K562 (cell line): ENCODE data around the gene MGAT4D. TPM values are rescaled to one million over a fixed set of nuclear protein-coding genes. Genes with fewer than 3 reads are reported as not detected.

Experiments
- ATAC-seq: fragments of 200-7000 bp; cut with Tn5 transposase; 3 replicates; pipeline ENCODE4 v1.9.1; 2020; ENCODE audit warnings: moderate library complexity
- BruUV-seq: library from RNA; stranded (reverse); fragments of 400-500 nt; replicated peaks from 2 replicates; lab custom pipeline; 2021; lab: Mats Ljungman, UMichigan
- CTCF ChIA-PET: fragments of 300-600 bp; formaldehyde crosslinking; extraction: SDS; loops from one replicate; lab custom pipeline; 2021; ENCODE audit warnings: low intra/inter-chr PET ratio; lab: Yijun Ruan, JAX
- POLR2A ChIA-PET: fragments of 300-600, 350-650 bp; sonication (Branson Sonifier 250); formaldehyde crosslinking; extraction: SDS; loops from one replicate; lab custom pipeline; 2021; ENCODE audit warnings: antibody characterized with exemption, inconsistent platforms; lab: Yijun Ruan, JAX
- DNase-seq, 4 experiments: peaks; one replicate each; pipeline versions ENCODE4 v3.0.0 to v3.0.0-alpha.2; 2011 to 2018; ENCODE audit warnings: low spot score in 3 of 4, mixed read lengths in 3 of 4; ENCODE audit errors: extremely low read depth in 1 of 4
- FAIRE-seq: peaks from 2 replicates; lab custom pipeline; 2011; peaks lifted over from hg19 to GRCh38; lab: Jason Lieb, UNC
- H2AFZ ChIP-seq: 2 replicates; pipeline ENCODE4 v1.6.0; 2011; ENCODE audit warnings: low read depth, low read length, control low read depth, inconsistent platforms
- H3K27ac ChIP-seq: fragments of 200-600 bp; 3 replicates; pipeline ENCODE4 v1.8.0; 2011; ENCODE audit warnings: low read depth, mild to moderate bottlenecking, control low read depth, inconsistent platforms, low read length, moderate library complexity, mixed read lengths; ENCODE audit errors: extremely low read depth
- H3K27me3 ChIP-seq, 2 experiments: fragments of 300-600 bp in 1 of 2; 2 replicates in 1 of 2; 3 replicates in 1 of 2; pipeline versions ENCODE4 v1.6.0 to v1.8.0; 2011; ENCODE audit warnings: inconsistent platforms in 2 of 2, low read length in 2 of 2, mild to moderate bottlenecking in 1 of 2, mixed read lengths in 1 of 2, moderate library complexity in 1 of 2; ENCODE audit not compliant: control insufficient read depth in 2 of 2, insufficient read depth in 2 of 2
- H3K36me3 ChIP-seq: fragments of 300-600 bp; 3 replicates; pipeline ENCODE4 v1.8.0; 2011; ENCODE audit warnings: mild to moderate bottlenecking, low read length, inconsistent platforms; ENCODE audit not compliant: control insufficient read depth, insufficient read depth
- H3K4me1 ChIP-seq, 2 experiments: fragments of 200-600 bp in 1 of 2; replicated peaks in 1 of 2; 2 replicates in 1 of 2; 3 replicates in 1 of 2; pipeline versions ENCODE4 v1.5.1 to v1.8.0; 2011; ENCODE audit warnings: inconsistent platforms in 2 of 2, low read length in 2 of 2, mild to moderate bottlenecking in 1 of 2, mixed read lengths in 1 of 2, moderate library complexity in 1 of 2; ENCODE audit not compliant: control insufficient read depth in 2 of 2, insufficient read depth in 2 of 2
- H3K4me2 ChIP-seq: 2 replicates; pipeline ENCODE4 v1.6.1; 2011; ENCODE audit warnings: low read length, control low read depth, inconsistent platforms, mixed read lengths; ENCODE audit not compliant: insufficient read depth
- H3K4me3 ChIP-seq: fragments of 200-600 bp; sonication (generic), shearing (Covaris generic); 2 replicates; pipeline ENCODE4 v1.5.1; 2016; ENCODE audit warnings: control low read depth, inconsistent platforms
- H3K79me2 ChIP-seq: fragments of 200-600 bp; 3 replicates; pipeline ENCODE4 v1.8.0; 2011; ENCODE audit warnings: low read length, inconsistent platforms; ENCODE audit not compliant: control insufficient read depth, insufficient read depth
- H3K9ac ChIP-seq, 2 experiments: 2 replicates each; pipeline versions ENCODE4 v1.6.0 to v1.6.1; 2011; ENCODE audit warnings: low read depth in 2 of 2, low read length in 2 of 2, control low read depth in 1 of 2, inconsistent platforms in 1 of 2, mild to moderate bottlenecking in 1 of 2, mixed read lengths in 1 of 2; ENCODE audit not compliant: insufficient read depth in 1 of 2
- H3K9me1 ChIP-seq: one replicate; pipeline ENCODE4 v1.6.0; 2011; ENCODE audit warnings: inconsistent platforms, mild to moderate bottlenecking, low read length, moderate library complexity; ENCODE audit not compliant: control insufficient read depth, insufficient read depth
- H3K9me3 ChIP-seq: replicated peaks from 2 replicates; pipeline ENCODE4 v1.5.1; 2011; ENCODE audit warnings: low read depth, low read length, inconsistent platforms; ENCODE audit not compliant: control insufficient read depth, insufficient read depth
- H4K20me1 ChIP-seq: replicated peaks from 2 replicates; pipeline ENCODE4 v1.6.1; 2011; ENCODE audit warnings: low read length, inconsistent platforms, mixed read lengths; ENCODE audit not compliant: control insufficient read depth, insufficient read depth
- BDP1 ChIP-seq: IDR thresholded peaks from 3 replicates; pipeline ENCODE4 v1.6.1; 2011; ENCODE audit not compliant: insufficient read length, insufficient read depth
- CAMTA2 ChIP-seq: fragments of 250-450 bp; sonication (Bioruptor Pico); conservative IDR thresholded peaks from 2 replicates; pipeline ENCODE4 v1.5.1; 2022
- CC2D1A ChIP-seq: fragments of 450-650 bp; IDR thresholded peaks from 2 replicates; pipeline ENCODE4 v1.6.1; 2017; ENCODE audit warnings: mild to moderate bottlenecking
- E2F3 ChIP-seq: fragments of 250-450 bp; sonication (Bioruptor Pico); IDR thresholded peaks from 2 replicates; pipeline ENCODE4 v1.4.0; 2020; ENCODE audit warnings: mild to moderate bottlenecking
- KDM5B ChIP-seq: fragments of 200-600 bp; sonication (generic); IDR thresholded peaks from 2 replicates; pipeline ENCODE4 v1.6.1; 2012; ENCODE audit warnings: low read depth, mild to moderate bottlenecking, moderate library complexity, low read length, control low read depth, inconsistent platforms; ENCODE audit not compliant: insufficient replicate concordance
- MLX ChIP-seq, 2 experiments: fragments of 450-650 bp in 1 of 2; sonication (generic) in 1 of 2; formaldehyde crosslinking; conservative IDR thresholded peaks; 2 replicates each; pipeline versions ENCODE4 v1.4.0 to v1.8.1; 2020 to 2022; ENCODE audit warnings: mild to moderate bottlenecking in 1 of 2, missing genetic modification reagents in 1 of 2
- PBX2 ChIP-seq, 2 experiments: IDR thresholded peaks in 1 of 2; conservative IDR thresholded peaks in 1 of 2; 2 replicates each; pipeline ENCODE4 v1.6.1; 2016; ENCODE audit warnings: low read depth in 2 of 2, mild to moderate bottlenecking in 1 of 2, missing compliant biosample characterization in 1 of 2, missing genetic modification characterization in 1 of 2, moderate library complexity in 1 of 2
- PHF8 ChIP-seq: fragments of 200-600 bp; sonication (generic); IDR thresholded peaks from 2 replicates; pipeline ENCODE4 v1.6.1; 2012; ENCODE audit warnings: mixed run types, mild to moderate bottlenecking, inconsistent platforms, low read length, moderate library complexity, borderline replicate concordance
- SUPT5H ChIP-seq: fragments of 450-650 bp; IDR thresholded peaks from 2 replicates; pipeline ENCODE4 v1.6.1; 2016
- USF1 ChIP-seq: sonication (generic); formaldehyde crosslinking; IDR thresholded peaks from 2 replicates; pipeline ENCODE4 v1.9.0; 2022; ENCODE audit warnings: mild to moderate bottlenecking, missing genetic modification reagents
- ZNF699 ChIP-seq: fragments of 250-450 bp; sonication (Bioruptor Pico); IDR thresholded peaks from 2 replicates; pipeline ENCODE4 v1.8.0; 2021; ENCODE audit warnings: mild to moderate bottlenecking, moderate library complexity; ENCODE audit not compliant: insufficient replicate concordance
- ZNF77 ChIP-seq: fragments of 250-450 bp; sonication (Bioruptor Pico); IDR thresholded peaks from 2 replicates; pipeline ENCODE4 v1.5.0; 2020
- WGBS: fragments of 100-300 bp; shearing (Covaris generic); methylation state at CpG from one replicate; pipeline ENCODE4 v1.1.6; 2016; ENCODE audit warnings: low coverage, mixed read lengths; ENCODE audit not compliant: insufficient coverage; ENCODE audit errors: missing lambda C conversion rate; 5-methylcytosine and 5-hydroxymethylcytosine counted together
- in situ Hi-C: fragments of 300-500 bp; cut with MboI; formaldehyde crosslinking; loops from 4 replicates; pipeline ENCODE4 v1.15.0; 2018; ENCODE audit warnings: inconsistent platforms, mixed read lengths
- intact Hi-C: fragments of 100-400 bp; cut with micrococcal nuclease; formaldehyde crosslinking; loops from 2 replicates; pipeline ENCODE4 v1.14.2; 2022
- polyA plus RNA-seq, 8 experiments: library from polyadenylated mRNA; depleted of rRNA in 4 of 8; stranded (reverse) in 5 of 8; unstranded in 3 of 8; fragments of >200 nt; fragmentation: Nextera tagmentation in 2 of 8; fragmentation: Illumina TruSeq in 1 of 8; extraction: Ambion mirVana in 2 of 8; extraction: Trizol in 1 of 8; gene quantifications; 2 replicates each; pipeline versions ENCODE4 v1.2.1 to v1.2.3, GENCODE V29; 2011 to 2014; ENCODE audit warnings: inconsistent platforms in 1 of 8, missing spikeins in 1 of 8
- total RNA-seq, 7 experiments: library from RNA; depleted of rRNA in 6 of 7; stranded (reverse); fragments of >200 nt in 6 of 7; fragmentation: Illumina TruSeq in 2 of 7; extraction: Trizol in 2 of 7; gene quantifications; 2 replicates each; pipeline versions ENCODE4 v1.2.1 to v1.2.3, GENCODE V29; 2011 to 2021; ENCODE audit warnings: low replicate concordance in 1 of 7

Gene MGAT4D
- total and polyA plus RNA-seq, 9 of the 15 experiments (the other 6 are each of a cell fraction or from before 2014, with no cell fraction given), result not detected

GRCh38 chr4:140448162-140448561 is 49.9 kb downstream of the MGAT4D start:
- no peak for ATAC-seq
- no peak overlapping the region for H3K9ac ChIP-seq
- ChIA-PET POLR2A (no interaction called here), CTCF (no interaction called here)
- H3K27ac ChIP-seq, result no peak overlapping the region
- no peak overlapping the region for H3K4me2 ChIP-seq
- 2% methylated on average over 3 of the region's 3 CpGs for WGBS
- no peaks in the 10 kb centered on the region for H3K9me1 ChIP-seq
- in situ Hi-C loops, result no loop called here
- no peak for FAIRE-seq
- intact Hi-C loops, result no loop called here
- no peaks in the 10 kb centered on the region for H3K9me3 ChIP-seq
- no peaks in the 10 kb centered on the region for H3K36me3 ChIP-seq
- no peaks in the 10 kb centered on the region for H3K79me2 ChIP-seq
- H2AFZ ChIP-seq, result no peak overlapping the region
- no TSS peak for BruUV-seq
- no peaks in the 10 kb centered on the region for H3K4me1 ChIP-seq
- no peaks in the 10 kb centered on the region for H3K27me3 ChIP-seq
- DNase-seq, result no peak
- H3K4me3 ChIP-seq, result no peak overlapping the region
- H4K20me1 ChIP-seq, result no peaks in the 10 kb centered on the region
- no peak for TF ChIP-seq ZNF77
- TF ChIP-seq CAMTA2, result no peak
- no peak for TF ChIP-seq ZNF699 (CRISPR knock-in tag)
- no peak for TF ChIP-seq PBX2 (CRISPR knock-in tag; IDR thresholded peaks at IDR 0.05; ENCODE audit: low read depth)
- TF ChIP-seq PBX2 (tag; conservative IDR thresholded peaks at IDR 0.05; ENCODE audit: low read depth), result no peak
- no peak for TF ChIP-seq SUPT5H
- TF ChIP-seq USF1, result no peak
- TF ChIP-seq KDM5B, result no peak
- TF ChIP-seq MLX (CRISPR knock-in tag; conservative IDR thresholded peaks at IDR 0.05), result no peak
- TF ChIP-seq CC2D1A, result no peak
- TF ChIP-seq PHF8, result no peak
- no peak for TF ChIP-seq E2F3 (CRISPR knock-in tag)
- no peak for TF ChIP-seq BDP1
- TF ChIP-seq, all 486 proteins: peak for 0
